Astrocyte (in vitro differentiated cells and primary cell): Measurements from ENCODE around the gene DSE. TPM values are rescaled to one million over a fixed set of nuclear protein-coding genes. Genes with fewer than 3 reads are reported as not detected.

Source experiments
- DNase-seq: peaks from one replicate; pipeline ENCODE4 v3.0.0-alpha.2; 2010; ENCODE audit warnings: low read depth
- FAIRE-seq: peaks from 2 replicates; lab custom pipeline; 2011; peaks lifted over from hg19 to GRCh38; lab: Jason Lieb, UNC
- H2AFZ ChIP-seq: 2 replicates; pipeline ENCODE4 v1.6.0; 2012; ENCODE audit warnings: low read depth, low read length, inconsistent platforms
- H3K27ac ChIP-seq: 2 replicates; pipeline ENCODE4 v1.5.1; 2011; ENCODE audit warnings: low read depth, low read length, inconsistent platforms
- H3K27me3 ChIP-seq: 2 replicates; pipeline ENCODE4 v1.6.0; 2011; ENCODE audit warnings: low read length, inconsistent platforms; ENCODE audit not compliant: insufficient read depth
- H3K36me3 ChIP-seq: 2 replicates; pipeline ENCODE4 v1.5.1; 2011; ENCODE audit warnings: low read length, inconsistent platforms; ENCODE audit not compliant: insufficient read depth
- H3K4me1 ChIP-seq: 2 replicates; pipeline ENCODE4 v1.5.1; 2011; ENCODE audit warnings: low read length, inconsistent platforms; ENCODE audit not compliant: insufficient read depth
- H3K4me2 ChIP-seq: 2 replicates; pipeline ENCODE4 v1.6.0; 2012; ENCODE audit warnings: low read length, inconsistent platforms
- H3K4me3 ChIP-seq: 2 replicates; pipeline ENCODE4 v1.5.1; 2011; ENCODE audit warnings: low read depth, mild to moderate bottlenecking, low read length, inconsistent platforms; ENCODE audit not compliant: insufficient read depth
- H3K79me2 ChIP-seq: 2 replicates; pipeline ENCODE4 v1.6.0; 2012; ENCODE audit warnings: mild to moderate bottlenecking, low read length, inconsistent platforms; ENCODE audit not compliant: insufficient read depth
- H3K9ac ChIP-seq: 2 replicates; pipeline ENCODE4 v1.6.0; 2012; ENCODE audit warnings: mild to moderate bottlenecking, low read length, inconsistent platforms
- H3K9me3 ChIP-seq: 2 replicates; pipeline ENCODE4 v1.5.1; 2012; ENCODE audit warnings: low read depth, mild to moderate bottlenecking, low read length, inconsistent platforms; ENCODE audit not compliant: insufficient read depth
- H4K20me1 ChIP-seq: 2 replicates; pipeline ENCODE4 v1.6.0; 2012; ENCODE audit warnings: low read length, inconsistent platforms; ENCODE audit not compliant: insufficient read depth
- H3K27ac Mint-ChIP-seq: one replicate; pipeline ENCODE4 v1.8.0; 2021; ENCODE audit warnings: mild to moderate bottlenecking, mixed read lengths; ENCODE audit not compliant: unreplicated experiment
- H3K27me3 Mint-ChIP-seq: one replicate; pipeline ENCODE4 v1.8.0; 2021; ENCODE audit warnings: low read depth, mixed read lengths; ENCODE audit not compliant: unreplicated experiment
- H3K36me3 Mint-ChIP-seq: one replicate; pipeline ENCODE4 v1.8.0; 2021; ENCODE audit warnings: low read depth, mixed read lengths; ENCODE audit not compliant: unreplicated experiment
- H3K4me1 Mint-ChIP-seq: one replicate; pipeline ENCODE4 v1.8.0; 2021; ENCODE audit warnings: low read depth, mixed read lengths; ENCODE audit not compliant: unreplicated experiment
- H3K4me3 Mint-ChIP-seq: one replicate; pipeline ENCODE4 v1.8.0; 2021; ENCODE audit warnings: mild to moderate bottlenecking, moderate library complexity, mixed read lengths; ENCODE audit not compliant: unreplicated experiment
- H3K9me3 Mint-ChIP-seq: one replicate; pipeline ENCODE4 v1.8.0; 2021; ENCODE audit warnings: mild to moderate bottlenecking, mixed read lengths; ENCODE audit not compliant: unreplicated experiment
- CTCF ChIP-seq: IDR thresholded peaks from 2 replicates; pipeline ENCODE4 v1.5.1; 2011; ENCODE audit warnings: low read depth, mild to moderate bottlenecking, inconsistent platforms, low read length, moderate library complexity; ENCODE audit not compliant: insufficient read depth
- EZH2 ChIP-seq: IDR thresholded peaks from 2 replicates; pipeline ENCODE4 v1.6.1; 2012; ENCODE audit warnings: mild to moderate bottlenecking, low read length, inconsistent platforms; ENCODE audit not compliant: insufficient read depth
- total RNA-seq: library from RNA; stranded (reverse); gene quantifications from 2 replicates; pipeline ENCODE4 v1.2.1, GENCODE V29; 2021

Gene DSE
- total RNA-seq, 1 donor from 2014 or later = 83.2 TPM

- Mint-ChIP-seq H3K36me3 (no peaks in the 10 kb centered on the region), H3K27ac (no peak overlapping the region), H3K4me1 (no peaks in the 10 kb centered on the region), H3K27me3 (peaks cover 48% of the 10 kb centered on the region), H3K4me3 (peak overlapping the region; percentile 68), H3K9me3 (peaks cover 2% of the 10 kb centered on the region)
- H4K20me1 ChIP-seq = no peaks in the 10 kb centered on the region
- peak; percentile 55 for DNase-seq
- no peaks in the 10 kb centered on the region for H3K36me3 ChIP-seq
- no peaks in the 10 kb centered on the region for H3K4me1 ChIP-seq
- TF ChIP-seq CTCF (no peak), EZH2 (no peak)
- no peaks in the 10 kb centered on the region for H3K79me2 ChIP-seq
- H3K4me3 ChIP-seq = peak overlapping the region; percentile 60
- H3K27ac ChIP-seq = no peak overlapping the region
- H3K27me3 ChIP-seq = peaks cover 7% of the 10 kb centered on the region
- peak overlapping the region; percentile 90 for H3K4me2 ChIP-seq
- H2AFZ ChIP-seq = peak overlapping the region; percentile 92
- no peaks in the 10 kb centered on the region for H3K9me3 ChIP-seq
- H3K9ac ChIP-seq = peak overlapping the region; percentile 44
- FAIRE-seq = no peak
These were observed 91.5 kb downstream of the DSE start for GRCh38 chr6:116461932-116462885.

GRCh38 chr6:116463301-116463700 lies 92.6 kb downstream of the DSE start:
- no peaks in the 10 kb centered on the region for H3K4me1 Mint-ChIP-seq
- H3K9ac ChIP-seq = no peak overlapping the region
- peaks cover 7% of the 10 kb centered on the region for H3K27me3 ChIP-seq
- H3K9me3 ChIP-seq = no peaks in the 10 kb centered on the region
- FAIRE-seq (no peak), DNase-seq (no peak)
- H3K27me3 Mint-ChIP-seq = peaks cover 46% of the 10 kb centered on the region
- TF ChIP-seq EZH2 (no peak), CTCF (no peak)
- H2AFZ ChIP-seq = no peak overlapping the region
- H3K27ac ChIP-seq = no peak overlapping the region
- H3K4me2 ChIP-seq = no peak overlapping the region
- no peaks in the 10 kb centered on the region for H3K36me3 Mint-ChIP-seq
- no peaks in the 10 kb centered on the region for H3K4me1 ChIP-seq
- no peaks in the 10 kb centered on the region for H4K20me1 ChIP-seq
- H3K36me3 ChIP-seq = no peaks in the 10 kb centered on the region
- H3K79me2 ChIP-seq = no peaks in the 10 kb centered on the region
- peaks cover 2% of the 10 kb centered on the region for H3K9me3 Mint-ChIP-seq
- no peak overlapping the region for H3K4me3 Mint-ChIP-seq
- H3K4me3 ChIP-seq = no peak overlapping the region
- no peak overlapping the region for H3K27ac Mint-ChIP-seq

- TF ChIP-seq CTCF = no peak
- TF ChIP-seq EZH2 = no peak
These were observed 94.5 kb downstream of the DSE start for GRCh38 chr6:116465246-116465645.

More at GRCh38 chr6:116465246-116465645, 94.5 kb downstream of the DSE start:
- Mint-ChIP-seq H3K27me3 (peaks cover 30% of the 10 kb centered on the region), H3K9me3 (no peaks in the 10 kb centered on the region), H3K27ac (no peak overlapping the region), H3K36me3 (no peaks in the 10 kb centered on the region), H3K4me1 (no peaks in the 10 kb centered on the region), H3K4me3 (no peak overlapping the region)
- peaks cover 7% of the 10 kb centered on the region for H3K27me3 ChIP-seq
- H3K36me3 ChIP-seq = no peaks in the 10 kb centered on the region
- no peak overlapping the region for H2AFZ ChIP-seq
- H3K27ac ChIP-seq = no peak overlapping the region
- H3K4me1 ChIP-seq = no peaks in the 10 kb centered on the region
- no peak overlapping the region for H3K9ac ChIP-seq
- H4K20me1 ChIP-seq = no peaks in the 10 kb centered on the region
- no peak overlapping the region for H3K4me3 ChIP-seq
- no peak for DNase-seq
- no peaks in the 10 kb centered on the region for H3K9me3 ChIP-seq
- H3K4me2 ChIP-seq = no peak overlapping the region
- no peaks in the 10 kb centered on the region for H3K79me2 ChIP-seq
- FAIRE-seq = no peak
